Activated CD4-positive, CD25-positive, alpha-beta regulatory T cell treated with anti-CD3 and anti-CD28 coated beads, Interleukin-2, amount 50 U/mL, for 24 hours (primary cell): Measurements from ENCODE around the gene ARMC3.

Experiments
- ATAC-seq, 2 donors: fragments of 150-1000 bp; cut with Tn5 transposase; one replicate each; pipeline ENCODE4 v1.10.0; 2021; ENCODE audit warnings: mild to moderate bottlenecking in 1 of 2, moderate library complexity in 1 of 2

ARMC3 gene

GRCh38 chr10:23080262-23080661 is 152.4 kb downstream of the ARMC3 start:
- no peak for ATAC-seq

DNA sequence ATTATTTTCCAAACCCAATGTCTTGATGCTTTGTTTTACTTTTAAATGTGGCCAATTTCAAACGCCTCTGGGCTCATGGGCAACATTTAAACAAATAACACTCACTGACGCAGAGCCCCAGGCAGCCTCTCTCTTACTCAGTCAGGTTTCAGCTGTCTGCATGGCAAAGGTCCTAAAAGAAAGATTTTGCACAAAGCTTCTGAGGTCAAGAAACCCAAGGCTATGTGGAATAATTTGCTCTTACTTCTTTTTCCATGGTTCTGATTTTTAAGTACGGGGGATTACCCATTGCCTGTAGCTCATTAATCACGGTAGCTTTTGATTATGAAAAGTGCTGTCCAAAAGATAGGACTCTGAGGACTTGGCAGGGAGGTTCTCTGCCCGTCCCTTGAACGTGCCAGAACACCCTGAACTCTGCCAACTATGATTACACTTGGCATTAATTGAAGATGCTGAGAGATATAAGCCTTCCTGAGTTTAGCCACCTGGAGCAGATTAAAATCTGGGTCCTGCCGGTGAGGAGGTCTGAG is 153.4 kb downstream of the ARMC3 start:
- no peak for ATAC-seq

DNA sequence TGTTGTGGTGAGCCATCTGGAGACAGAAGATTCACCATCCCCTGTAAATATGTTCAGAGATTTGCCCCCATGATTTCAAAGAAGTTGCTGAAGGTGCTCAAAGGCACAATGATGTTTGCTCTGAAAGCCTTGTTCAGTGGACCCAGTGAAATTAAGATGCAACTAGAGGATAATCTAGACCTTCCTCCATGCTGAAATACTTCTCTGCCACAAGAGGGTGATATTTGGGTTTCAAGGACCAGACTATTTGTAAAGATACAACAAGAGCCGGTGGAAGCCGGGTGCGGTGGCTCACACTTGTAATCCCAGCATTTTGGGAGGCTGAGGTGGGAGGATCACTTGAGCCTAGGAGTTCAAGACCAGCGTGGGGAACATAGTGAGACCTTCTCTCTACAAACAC is 154.0 kb downstream of the ARMC3 start:
- ATAC-seq = no peak
